HG03378 (cell line): ENCODE data around the gene COA4.

Experiments
- ATAC-seq: cut with Tn5 transposase; IDR thresholded peaks from one replicate; pipeline ENCODE4 v1.9.1; 2021; ENCODE audit warnings: mild to moderate bottlenecking, moderate library complexity; ENCODE audit not compliant: unreplicated experiment

The COA4 gene

GRCh38 chr11:73866586-73866996 lies 10.1 kb downstream of the COA4 start:
- ATAC-seq, result no peak

- ATAC-seq, result no peak
These were observed 10.5 kb downstream of the COA4 start for GRCh38 chr11:73866095-73866579.

GRCh38 chr11:73862986-73863385 lies 13.7 kb downstream of the COA4 start:
- ATAC-seq, result no peak

GRCh38 chr11:73860202-73860601 lies 16.4 kb downstream of the COA4 start:
- ATAC-seq, result no peak

- ATAC-seq, result no peak
These were observed 17.0 kb downstream of the COA4 start for GRCh38 chr11:73859671-73860070.

- no peak for ATAC-seq
These were observed 20.5 kb downstream of the COA4 start for GRCh38 chr11:73856031-73856567.

- no peak for ATAC-seq
These were observed 22.0 kb downstream of the COA4 start for GRCh38 chr11:73854680-73855079.

GRCh38 chr11:73852049-73852448 lies 24.6 kb downstream of the COA4 start:
- ATAC-seq, result no peak

GRCh38 chr11:73851046-73851764 lies 25.4 kb downstream of the COA4 start:
- no peak for ATAC-seq

GRCh38 chr11:73839123-73839457 lies 37.6 kb downstream of the COA4 start:
- ATAC-seq, result no peak

GRCh38 chr11:73838443-73839122 lies 38.1 kb downstream of the COA4 start:
- no peak for ATAC-seq

- ATAC-seq, result no peak
These were observed 43.6 kb downstream of the COA4 start for GRCh38 chr11:73833067-73833466.

GRCh38 chr11:73830261-73830660 lies 46.4 kb downstream of the COA4 start:
- no peak for ATAC-seq
